CD8-positive, alpha-beta memory T cell (primary cell): ENCODE measurements around the gene ANKRD13D. TPM values are rescaled to one million over a fixed set of nuclear protein-coding genes. Genes with fewer than 3 reads are reported as not detected.

ENCODE experiments used
- CTCF ChIA-PET: fragments of 350-600 bp; sonication (Branson Sonifier 250); formaldehyde crosslinking; loops from one replicate; lab custom pipeline; 2021; ENCODE audit warnings: antibody characterized with exemption; lab: Charles Lee
- POLR2A ChIA-PET: fragments of 350-600 bp; sonication (Branson Sonifier 250); formaldehyde crosslinking; loops from one replicate; lab custom pipeline; 2021; ENCODE audit warnings: antibody characterized with exemption; lab: Charles Lee
- DNase-seq, 5 donors: peaks; one replicate each; pipeline versions ENCODE4 v3.0.0 to v3.0.0-alpha.2; 2020 to 2022; ENCODE audit warnings: mixed read lengths in 1 of 5
- H3K27ac ChIP-seq: one replicate; pipeline ENCODE4 v1.7.0; 2013; ENCODE audit warnings: low read depth, mild to moderate bottlenecking, low read length, moderate library complexity
- H3K27me3 ChIP-seq: 2 replicates; pipeline ENCODE4 v1.7.0; 2013; ENCODE audit warnings: low read length, mild to moderate bottlenecking; ENCODE audit not compliant: insufficient read depth, poor library complexity, severe bottlenecking
- H3K36me3 ChIP-seq: 2 replicates; pipeline ENCODE4 v1.7.0; 2013; ENCODE audit warnings: mild to moderate bottlenecking, low read length, moderate library complexity; ENCODE audit not compliant: insufficient read depth
- H3K4me1 ChIP-seq: 2 replicates; pipeline ENCODE4 v1.7.0; 2013; ENCODE audit warnings: mild to moderate bottlenecking, low read length, moderate library complexity; ENCODE audit not compliant: insufficient read depth
- H3K4me3 ChIP-seq: 2 replicates; pipeline ENCODE4 v1.7.0; 2013; ENCODE audit warnings: mild to moderate bottlenecking, low read length
- H3K9me3 ChIP-seq: 2 replicates; pipeline ENCODE4 v1.7.0; 2013; ENCODE audit warnings: mild to moderate bottlenecking, low read length
- H3K27ac Mint-ChIP-seq, 8 donors: one replicate each; pipeline ENCODE4 v1.8.0; 2020 to 2021; ENCODE audit warnings: mixed read lengths in 8 of 8, mild to moderate bottlenecking in 6 of 8, inconsistent platforms in 3 of 8, moderate library complexity in 3 of 8
- H3K27me3 Mint-ChIP-seq, 2 donors: one replicate each; pipeline ENCODE4 v1.8.0; 2020 to 2021; ENCODE audit warnings: mixed read lengths in 2 of 2, mild to moderate bottlenecking in 1 of 2, moderate library complexity in 1 of 2
- H3K36me3 Mint-ChIP-seq, 3 donors: one replicate each; pipeline ENCODE4 v1.8.0; 2020 to 2021; ENCODE audit warnings: mixed read lengths in 3 of 3, inconsistent platforms in 1 of 3, mild to moderate bottlenecking in 1 of 3
- H3K4me1 Mint-ChIP-seq, 3 donors: one replicate each; pipeline ENCODE4 v1.8.0; 2020 to 2021; ENCODE audit warnings: mixed read lengths in 3 of 3, inconsistent platforms in 1 of 3, mild to moderate bottlenecking in 1 of 3
- H3K4me3 Mint-ChIP-seq, 7 donors: one replicate each; pipeline ENCODE4 v1.8.0; 2020 to 2021; ENCODE audit warnings: mixed read lengths in 7 of 7, mild to moderate bottlenecking in 6 of 7, moderate library complexity in 4 of 7, inconsistent platforms in 2 of 7
- H3K9me3 Mint-ChIP-seq, 5 donors: one replicate each; pipeline ENCODE4 v1.8.0; 2020 to 2022; ENCODE audit warnings: mixed read lengths in 5 of 5, mild to moderate bottlenecking in 3 of 5, moderate library complexity in 2 of 5, inconsistent platforms in 1 of 5
- polyA plus RNA-seq: library from polyadenylated mRNA; unstranded; fragments of 300-500 nt; fragmentation: Illumina TruSeq; gene quantifications from one replicate; pipeline ENCODE4 v1.2.3, GENCODE V29; 2021
- total RNA-seq, 2 experiments: library from RNA; stranded (reverse); gene quantifications; one replicate each; pipeline ENCODE4 v1.2.3, GENCODE V29; 2021

ANKRD13D gene
- total and polyA plus RNA-seq, 3 experiments from 2014 or later = 23.9 to 90.1 (median 84.9) TPM

- no peaks in the 10 kb centered on the region for H3K9me3 ChIP-seq
- peaks cover 0 to 1% (median under 1%) of the 10 kb centered on the region in 5 donors for H3K9me3 Mint-ChIP-seq
- no peaks in the 10 kb centered on the region for H3K27me3 Mint-ChIP-seq
- H3K36me3 Mint-ChIP-seq = peaks cover 6 to 43% (median 8%) of the 10 kb centered on the region in 3 donors
- peak overlapping the region; percentile 38 to 79 (median 60) for H3K4me3 Mint-ChIP-seq
- H3K4me1 Mint-ChIP-seq = peaks cover 12 to 35% (median 15%) of the 10 kb centered on the region in 3 donors
- H3K36me3 ChIP-seq = peaks cover 12% of the 10 kb centered on the region
- peak overlapping the region in 7 of 8 donors; percentile 42 to 76 (median 74) for H3K27ac Mint-ChIP-seq
- H3K27ac ChIP-seq = no peak overlapping the region
- ChIA-PET CTCF (interaction anchor here (0.8 to 2.3 kb wide), 10 partner anchors 9 to 55 kb away, joined by 3 to 12 read pairs (median 6); partner anchors contain the start of genes ANKRD13D and GRK2), POLR2A (interaction anchor here (0.5 to 3.1 kb wide), 5 partner anchors 13 to 159 kb away, joined by 3 to 22 read pairs (median 6); partner anchors contain the start of gene ANKRD13D)
- peaks cover 14% of the 10 kb centered on the region for H3K4me1 ChIP-seq
- H3K27me3 ChIP-seq = no peaks in the 10 kb centered on the region
- H3K4me3 ChIP-seq = no peak overlapping the region
- peak in 1 of 5 donors; percentile 43 for DNase-seq
These were observed 12.9 kb downstream of the ANKRD13D start for GRCh38 chr11:67301951-67302516.

- no peaks in the 10 kb centered on the region for H3K9me3 Mint-ChIP-seq
- Histone ChIP-seq H3K36me3 (peaks cover 12% of the 10 kb centered on the region), H3K4me3 (peak overlapping the region; percentile 45), H3K4me1 (peaks cover 14% of the 10 kb centered on the region), H3K27ac (no peak overlapping the region), H3K9me3 (no peaks in the 10 kb centered on the region), H3K27me3 (no peaks in the 10 kb centered on the region)
- POLR2A ChIA-PET = interaction anchor here (0.5 to 3.1 kb wide), 11 partner anchors 9 to 160 kb away, joined by 3 to 22 read pairs (median 6); partner anchors contain the start of gene ANKRD13D
- no peaks in the 10 kb centered on the region for H3K27me3 Mint-ChIP-seq
- peaks cover 11 to 34% (median 13%) of the 10 kb centered on the region in 3 donors for H3K4me1 Mint-ChIP-seq
- peak overlapping the region in 7 of 8 donors; percentile 42 to 76 (median 74) for H3K27ac Mint-ChIP-seq
- peak overlapping the region; percentile 38 to 79 (median 60) for H3K4me3 Mint-ChIP-seq
- H3K36me3 Mint-ChIP-seq = peaks cover 6 to 43% (median 6%) of the 10 kb centered on the region in 3 donors
- CTCF ChIA-PET = interaction anchor here (0.8 to 2.3 kb wide), 13 partner anchors 9 to 79 kb away, joined by 3 to 12 read pairs (median 6); partner anchors contain the start of genes ANKRD13D and GRK2
- DNase-seq = peak in 1 of 5 donors; percentile 48
These were observed 13.5 kb downstream of the ANKRD13D start for GRCh38 chr11:67302571-67303131.

GRCh38 chr11:67303132-67303834 lies 14.2 kb downstream of the ANKRD13D start, which contains the start of gene SSH3:
SSH3 (plus strand) TSS chr11:67303530; CDS start chr11:67303626, 96 bp downstream.
- peaks cover 12% of the 10 kb centered on the region for H3K36me3 ChIP-seq
- Mint-ChIP-seq H3K9me3 (no peaks in the 10 kb centered on the region), H3K27ac (peak within 1 kb of the TSS in 7 of 8 donors; percentile 42 to 86 (median 74)), H3K27me3 (no peaks in the 10 kb centered on the region), H3K36me3 (peaks cover 4 to 37% (median 5%) of the 10 kb centered on the region in 3 donors), H3K4me3 (peak within 1 kb of the TSS; percentile 61 to 86 (median 68)), H3K4me1 (peaks cover 10 to 30% (median 11%) of the 10 kb centered on the region in 3 donors)
- H3K4me1 ChIP-seq = peaks cover 14% of the 10 kb centered on the region
- peak in 4 of 5 donors; percentile 24 to 67 (median 43) for DNase-seq
- H3K27ac ChIP-seq = no peak within 1 kb of the TSS
- POLR2A ChIA-PET = interaction anchor here (1.0 to 3.1 kb wide), 10 partner anchors 9 to 64 kb away, joined by 3 to 22 read pairs (median 7); partner anchors contain the start of gene ANKRD13D
- H3K9me3 ChIP-seq = no peaks in the 10 kb centered on the region
- CTCF ChIA-PET = interaction anchor here (0.8 to 2.3 kb wide), 13 partner anchors 10 to 79 kb away, joined by 3 to 12 read pairs (median 6); partner anchors contain the start of genes ANKRD13D and GRK2
- H3K4me3 ChIP-seq = peak within 1 kb of the TSS; percentile 45
- no peaks in the 10 kb centered on the region for H3K27me3 ChIP-seq

- Mint-ChIP-seq H3K9me3 (no peaks in the 10 kb centered on the region), H3K36me3 (peaks cover 0 to 31% (median 0%) of the 10 kb centered on the region in 3 donors), H3K27me3 (no peaks in the 10 kb centered on the region), H3K27ac (peak overlapping the region in 1 of 8 donors; percentile 38), H3K4me3 (peak overlapping the region; percentile 61 to 86 (median 68)), H3K4me1 (peaks cover 5 to 24% (median 6%) of the 10 kb centered on the region in 3 donors)
- POLR2A ChIA-PET = interaction anchor here (0.9 to 3.1 kb wide), 11 partner anchors 10 to 42 kb away, joined by 3 to 22 read pairs (median 6); partner anchors contain the start of gene ANKRD13D
- Histone ChIP-seq H3K27me3 (no peaks in the 10 kb centered on the region), H3K4me3 (peak overlapping the region; percentile 45), H3K36me3 (peaks cover 7% of the 10 kb centered on the region), H3K4me1 (peaks cover 14% of the 10 kb centered on the region), H3K27ac (no peak overlapping the region), H3K9me3 (no peaks in the 10 kb centered on the region)
- CTCF ChIA-PET = interaction anchor here (1.1 to 2.3 kb wide), 7 partner anchors 11 to 78 kb away, joined by 3 to 10 read pairs (median 6); partner anchors contain the start of gene GRK2
- DNase-seq = peak in 3 of 5 donors; percentile 29 to 56 (median 31)
These were observed 14.8 kb downstream of the ANKRD13D start for GRCh38 chr11:67303835-67304411.

- peaks cover 0 to 2% of the 10 kb centered on the region in 2 donors for H3K27me3 Mint-ChIP-seq
- no peaks in the 10 kb centered on the region for H3K9me3 Mint-ChIP-seq
- peak in 1 of 5 donors; percentile 42 for DNase-seq
- H3K9me3 ChIP-seq = no peaks in the 10 kb centered on the region
- H3K4me3 Mint-ChIP-seq = peak overlapping the region; percentile 47 to 83 (median 68)
- H3K27me3 ChIP-seq = no peaks in the 10 kb centered on the region
- peaks cover 5 to 24% (median 6%) of the 10 kb centered on the region in 3 donors for H3K4me1 Mint-ChIP-seq
- H3K4me3 ChIP-seq = no peak overlapping the region
- peak overlapping the region in 6 of 8 donors; percentile 19 to 86 (median 58) for H3K27ac Mint-ChIP-seq
- ChIA-PET CTCF (interaction anchor here (1.2 kb wide), 1 partner anchor 13 kb away, joined by 5 read pairs; no protein-coding TSS in a partner anchor), POLR2A (interaction anchor here (0.9 to 3.1 kb wide), 3 partner anchors 13 to 35 kb away, joined by 4 to 22 read pairs (median 6); partner anchors contain the start of gene ANKRD13D)
- H3K4me1 ChIP-seq = peaks cover 14% of the 10 kb centered on the region
- H3K36me3 Mint-ChIP-seq = peaks cover 0 to 28% (median 0%) of the 10 kb centered on the region in 3 donors
- peaks cover under 1% of the 10 kb centered on the region for H3K36me3 ChIP-seq
- H3K27ac ChIP-seq = no peak overlapping the region
These were observed 15.5 kb downstream of the ANKRD13D start for GRCh38 chr11:67304511-67305113.

- Mint-ChIP-seq H3K36me3 (peaks cover 0 to 12% (median 0%) of the 10 kb centered on the region in 3 donors), H3K4me3 (no peak overlapping the region), H3K27me3 (peaks cover 0 to 2% of the 10 kb centered on the region in 2 donors), H3K9me3 (no peaks in the 10 kb centered on the region), H3K4me1 (peaks cover 12 to 37% (median 14%) of the 10 kb centered on the region in 3 donors), H3K27ac (peak overlapping the region in 1 of 8 donors; percentile 68)
- H3K27ac ChIP-seq = no peak overlapping the region
- peaks cover 24% of the 10 kb centered on the region for H3K4me1 ChIP-seq
- no peaks in the 10 kb centered on the region for H3K36me3 ChIP-seq
- no peak overlapping the region for H3K4me3 ChIP-seq
- ChIA-PET CTCF (interaction anchor here (0.8 to 2.5 kb wide), 3 partner anchors 10 to 75 kb away, joined by 3 to 15 read pairs (median 10); no protein-coding TSS in a partner anchor), POLR2A (no interaction called here)
- no peaks in the 10 kb centered on the region for H3K9me3 ChIP-seq
- H3K27me3 ChIP-seq = no peaks in the 10 kb centered on the region
- DNase-seq = no peak
These were observed 17.9 kb downstream of the ANKRD13D start for GRCh38 chr11:67306769-67307544.
